Measurements from ENCODE around the gene TMEM123. TPM values are rescaled to one million over a fixed set of nuclear protein-coding genes. Genes with fewer than 3 reads are reported as not detected.

Gene TMEM123
- total and polyA plus RNA-seq, 10 donors, result 51.3 to 184 (median 146) TPM

- H3K27me3 ChIP-seq (replicated peaks in 1 of 7), result no peaks in the 10 kb centered on the region
- 42 to 61% (median 45%) methylated on average over 3 of the region's 3 CpGs for WGBS, 5 donors
- no peak overlapping the region for H3K4me3 ChIP-seq
- intact Hi-C loops (cut with DNase I; ENCODE audit: low total_unique reads), result no loop called here
- peaks cover 0 to 42% (median 0%) of the 10 kb centered on the region in 6 donors for H3K36me3 ChIP-seq
- peak overlapping the region in 7 of 8 donors; percentile 14 to 68 (median 33) for H3K27ac ChIP-seq
- no peak for TF ChIP-seq POLR2A (IDR thresholded peaks at IDR 0.05)
- no peak for TF ChIP-seq POLR2AphosphoS5 (IDR thresholded peaks at IDR 0.05)
- no peak for TF ChIP-seq CTCF (IDR thresholded peaks at IDR 0.05 in 8 of 11, conservative IDR thresholded peaks at IDR 0.05 in 3 of 11)
- H3K9me3 ChIP-seq, result peaks cover 0 to 14% (median 7%) of the 10 kb centered on the region in 8 donors
- no peak for DNase-seq
- peaks cover 7 to 68% (median 44%) of the 10 kb centered on the region in 6 donors for H3K4me1 ChIP-seq
Observed at GRCh38 chr11:102430158-102430836, 22.3 kb downstream of the TMEM123 start.

GRCh38 chr11:102429691-102430090 is 22.9 kb downstream of the TMEM123 start:
- intact Hi-C loops (cut with DNase I; ENCODE audit: low total_unique reads), result no loop called here
- TF ChIP-seq CTCF (IDR thresholded peaks at IDR 0.05 in 8 of 11, conservative IDR thresholded peaks at IDR 0.05 in 3 of 11) (no peak), POLR2AphosphoS5 (IDR thresholded peaks at IDR 0.05) (no peak), POLR2A (IDR thresholded peaks at IDR 0.05) (no peak)
- H3K27ac ChIP-seq, result peak overlapping the region in 6 of 8 donors; percentile 14 to 68 (median 36)
- WGBS, 5 donors, result 57 to 84% (median 73%) methylated on average over 4 of the region's 4 CpGs
- DNase-seq, result no peak
- H3K27me3 ChIP-seq (replicated peaks in 1 of 7), result no peaks in the 10 kb centered on the region
- peaks cover 0 to 46% (median 0%) of the 10 kb centered on the region in 6 donors for H3K36me3 ChIP-seq
- no peak overlapping the region for H3K4me3 ChIP-seq
- peaks cover 0 to 14% (median 7%) of the 10 kb centered on the region in 8 donors for H3K9me3 ChIP-seq
- H3K4me1 ChIP-seq, result peaks cover 7 to 74% (median 50%) of the 10 kb centered on the region in 6 donors

GRCh38 chr11:102429226-102429625 is 23.3 kb downstream of the TMEM123 start:
- no peak for TF ChIP-seq CTCF (IDR thresholded peaks at IDR 0.05 in 8 of 11, conservative IDR thresholded peaks at IDR 0.05 in 3 of 11)
- TF ChIP-seq POLR2A (IDR thresholded peaks at IDR 0.05), result no peak
- no peak for TF ChIP-seq POLR2AphosphoS5 (IDR thresholded peaks at IDR 0.05)
- H3K9me3 ChIP-seq, result peaks cover 0 to 14% (median 7%) of the 10 kb centered on the region in 8 donors
- no peaks in the 10 kb centered on the region for H3K27me3 ChIP-seq (replicated peaks in 1 of 7)
- H3K36me3 ChIP-seq, result peaks cover 0 to 49% (median 0%) of the 10 kb centered on the region in 6 donors
- no peak for DNase-seq
- intact Hi-C loops (cut with DNase I; ENCODE audit: low total_unique reads), result no loop called here
- H3K27ac ChIP-seq, result peak overlapping the region in 7 of 8 donors; percentile 14 to 68 (median 38)
- H3K4me3 ChIP-seq, result no peak overlapping the region
- peaks cover 7 to 78% (median 53%) of the 10 kb centered on the region in 6 donors for H3K4me1 ChIP-seq
- 55 to 75% (median 66%) methylated on average over 3 of the region's 3 CpGs for WGBS, 5 donors

- Histone ChIP-seq H3K36me3 (peaks cover 0 to 48% (median 0%) of the 10 kb centered on the region in 6 donors), H3K4me1 (peaks cover 7 to 84% (median 56%) of the 10 kb centered on the region in 6 donors), H3K27ac (peak overlapping the region in 7 of 8 donors; percentile 0 to 68 (median 28)), H3K27me3 (replicated peaks in 1 of 7) (no peaks in the 10 kb centered on the region), H3K9me3 (peaks cover 0 to 14% (median 7%) of the 10 kb centered on the region in 8 donors), H3K4me3 (no peak overlapping the region)
- WGBS, 5 donors, result 94 to 100% (median 97%) methylated on average over 4 of the region's 4 CpGs
- DNase-seq, result no peak
- TF ChIP-seq POLR2AphosphoS5 (IDR thresholded peaks at IDR 0.05) (no peak), CTCF (IDR thresholded peaks at IDR 0.05 in 8 of 11, conservative IDR thresholded peaks at IDR 0.05 in 3 of 11) (no peak), POLR2A (IDR thresholded peaks at IDR 0.05) (no peak)
- intact Hi-C loops (cut with DNase I; ENCODE audit: low total_unique reads), result no loop called here
Observed at GRCh38 chr11:102428696-102429095, 23.9 kb downstream of the TMEM123 start.

Measured in spleen (tissue), 11 donors.